Activated T-helper 1 cell treated with anti-CD3 and anti-CD28 coated beads, Interleukin-2, amount 50 U/mL, for 16 hours (primary cell): Measurements from ENCODE around the gene APOL2.
"Not testable (repeated sequence)": the region's sequence is repeated elsewhere in the genome, so short reads cannot be mapped to it uniquely, and the experiment has no call there.

Experiments
- DNase-seq, 2 donors: peaks; one replicate each; pipeline ENCODE4 v3.0.0-alpha.2; 2020; ENCODE audit warnings: low read depth in 1 of 2, low spot score in 1 of 2

Gene APOL2

DNA sequence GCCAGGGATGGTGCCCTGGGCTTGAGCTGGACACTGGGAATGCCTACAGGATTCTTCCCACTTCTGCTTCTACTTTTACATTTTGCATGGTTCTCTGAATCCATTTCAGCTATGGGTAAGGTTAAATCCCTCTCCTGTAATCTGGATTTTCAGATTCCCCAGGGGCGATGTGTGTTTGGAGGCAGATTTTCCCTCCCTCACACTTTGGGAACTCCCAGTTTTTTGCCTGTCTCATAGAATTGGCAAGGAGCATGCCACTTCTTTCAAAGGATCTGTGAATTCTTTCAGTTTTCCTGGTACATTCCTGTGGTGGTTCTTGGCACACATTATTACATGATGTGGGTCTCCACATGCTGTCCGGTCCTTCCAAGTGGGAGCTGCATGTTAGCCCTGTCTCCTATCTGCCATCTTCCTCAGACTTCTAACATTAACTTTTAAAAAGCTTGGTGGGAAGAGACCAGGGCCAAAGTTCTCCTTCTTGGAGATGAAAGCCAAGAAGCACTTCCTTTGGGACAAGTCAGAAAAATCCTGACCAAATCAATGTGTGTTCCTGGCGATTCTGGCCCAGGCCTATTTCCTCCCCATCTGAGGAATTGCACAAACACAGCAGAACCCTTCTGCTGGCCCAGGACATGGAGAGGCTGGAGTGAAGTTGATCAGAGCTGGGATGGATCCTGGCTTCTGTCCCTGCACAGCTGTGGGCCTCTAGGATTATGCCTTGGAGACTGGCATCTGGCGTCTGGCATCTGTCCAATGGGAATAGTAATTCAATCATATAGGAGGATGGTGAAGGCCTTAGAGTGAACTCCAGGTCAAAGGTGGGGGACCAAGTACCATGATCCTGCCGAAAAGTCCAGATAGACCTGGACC is 5.4 kb upstream of the APOL2 start:
- no peak for DNase-seq

DNA sequence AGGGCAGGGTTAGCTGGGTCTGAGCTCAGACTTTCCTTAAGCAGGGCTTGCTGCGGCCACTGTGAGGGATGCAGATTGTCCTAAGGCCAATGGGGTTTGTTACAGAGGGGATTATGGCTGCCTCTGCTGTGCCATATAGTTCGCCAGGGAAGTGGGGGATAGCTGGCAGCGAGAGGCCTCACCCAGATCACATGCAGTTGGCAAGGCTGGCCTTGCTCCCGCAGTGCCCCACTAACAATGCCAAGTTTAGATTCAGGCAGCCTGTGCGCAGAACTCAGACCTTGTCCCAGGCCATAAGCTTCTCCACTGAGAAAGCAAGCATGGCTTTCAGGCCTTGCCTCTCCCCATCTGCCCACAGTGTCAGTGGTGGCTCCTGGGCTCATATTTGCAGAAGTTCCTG is 4.7 kb upstream of the APOL2 start:
- no peak for DNase-seq

DNA sequence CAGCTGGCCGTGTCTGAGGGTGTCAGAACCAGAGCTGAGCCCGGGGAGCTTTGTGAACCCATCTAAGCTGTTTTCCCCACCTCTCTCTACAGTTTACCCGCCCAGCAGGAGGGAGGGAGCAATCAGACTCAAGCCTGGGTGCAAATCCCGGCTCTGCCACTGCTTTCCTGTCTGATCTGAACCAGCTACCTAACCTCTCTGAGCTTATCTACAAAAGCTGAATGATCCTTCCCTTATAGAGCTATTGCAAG is 252 bp downstream of the APOL2 start:
- DNase-seq, result no peak

DNA sequence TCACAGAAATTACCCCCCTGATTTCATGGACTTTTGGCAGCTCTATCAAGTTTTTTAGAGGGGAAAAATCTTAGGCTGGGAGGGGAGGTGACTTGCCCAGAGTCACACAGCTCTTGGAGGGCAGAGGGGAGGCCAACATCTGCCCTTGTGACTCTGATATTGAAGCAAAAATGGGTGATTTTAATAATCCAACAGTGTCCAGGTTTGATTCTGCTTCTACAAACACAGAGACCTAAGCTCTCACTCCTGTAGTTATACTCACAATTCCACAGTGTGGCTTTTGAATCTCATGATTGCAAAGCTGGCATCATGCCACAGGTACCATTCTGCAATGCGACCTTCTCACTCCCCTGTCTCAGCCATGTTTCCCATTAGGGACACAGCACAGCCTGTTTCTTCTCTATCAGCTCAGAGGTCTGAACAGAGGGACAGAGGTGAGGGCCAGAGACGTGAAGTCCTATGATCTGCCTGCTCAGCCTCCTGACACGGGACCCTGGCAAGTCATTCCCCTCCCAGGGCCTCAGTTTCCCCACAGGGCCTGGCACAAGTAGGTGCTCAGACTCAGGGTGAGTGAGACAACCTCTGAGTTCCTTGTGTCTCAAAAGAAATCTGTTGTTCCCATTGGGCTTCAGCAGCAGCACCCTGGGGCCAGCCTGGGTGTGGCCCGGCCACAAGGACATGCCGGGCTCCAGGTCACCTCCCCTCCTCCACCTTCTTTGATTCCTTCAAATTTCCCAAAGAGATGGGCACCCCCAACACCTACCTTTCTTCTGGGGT is 766 bp downstream of the APOL2 start:
- DNase-seq, result no peak

DNA sequence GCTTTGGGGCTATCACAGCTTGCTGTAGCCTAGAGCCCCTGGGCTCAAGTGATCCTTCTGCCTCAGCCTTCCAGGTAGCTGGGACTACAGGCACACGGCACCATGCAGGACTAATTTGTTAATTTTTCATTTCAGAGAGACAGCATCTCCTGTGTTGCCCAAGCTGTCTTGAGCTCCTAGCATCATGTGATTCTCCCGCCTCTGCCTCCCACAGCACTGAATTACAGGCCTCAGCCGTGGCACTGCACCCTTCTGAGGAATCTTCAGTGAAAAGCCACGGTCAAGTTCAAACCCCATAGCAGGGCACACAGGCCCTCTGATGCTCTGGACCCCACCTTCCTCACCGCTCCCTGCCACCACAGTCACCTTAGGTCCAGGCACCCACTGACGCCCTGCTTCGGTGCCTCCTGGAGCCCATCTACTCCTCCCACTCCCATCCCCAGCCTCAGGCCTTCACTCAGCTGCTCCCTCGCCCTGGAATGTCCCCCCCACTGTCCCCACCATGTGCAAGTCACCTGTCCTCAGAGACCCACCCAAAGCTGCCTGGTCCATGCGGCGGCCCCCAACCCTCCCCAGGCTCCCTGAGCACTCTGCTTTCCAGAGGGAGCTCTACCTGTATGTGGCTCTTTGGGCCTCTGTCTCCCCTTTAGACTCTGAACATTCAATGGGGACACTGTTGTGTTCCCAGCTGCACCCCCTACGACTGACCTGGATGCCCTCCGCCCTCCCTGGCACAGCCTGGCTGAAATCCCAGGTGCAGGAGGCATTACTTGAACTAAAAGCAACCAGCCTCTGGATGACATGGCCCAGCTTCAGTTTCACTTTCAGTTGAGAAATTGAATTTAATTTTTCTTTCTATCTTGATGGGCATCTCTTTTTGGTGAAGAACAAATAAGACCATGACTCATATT is 1.6 kb downstream of the APOL2 start:
- DNase-seq, result no peak

DNA sequence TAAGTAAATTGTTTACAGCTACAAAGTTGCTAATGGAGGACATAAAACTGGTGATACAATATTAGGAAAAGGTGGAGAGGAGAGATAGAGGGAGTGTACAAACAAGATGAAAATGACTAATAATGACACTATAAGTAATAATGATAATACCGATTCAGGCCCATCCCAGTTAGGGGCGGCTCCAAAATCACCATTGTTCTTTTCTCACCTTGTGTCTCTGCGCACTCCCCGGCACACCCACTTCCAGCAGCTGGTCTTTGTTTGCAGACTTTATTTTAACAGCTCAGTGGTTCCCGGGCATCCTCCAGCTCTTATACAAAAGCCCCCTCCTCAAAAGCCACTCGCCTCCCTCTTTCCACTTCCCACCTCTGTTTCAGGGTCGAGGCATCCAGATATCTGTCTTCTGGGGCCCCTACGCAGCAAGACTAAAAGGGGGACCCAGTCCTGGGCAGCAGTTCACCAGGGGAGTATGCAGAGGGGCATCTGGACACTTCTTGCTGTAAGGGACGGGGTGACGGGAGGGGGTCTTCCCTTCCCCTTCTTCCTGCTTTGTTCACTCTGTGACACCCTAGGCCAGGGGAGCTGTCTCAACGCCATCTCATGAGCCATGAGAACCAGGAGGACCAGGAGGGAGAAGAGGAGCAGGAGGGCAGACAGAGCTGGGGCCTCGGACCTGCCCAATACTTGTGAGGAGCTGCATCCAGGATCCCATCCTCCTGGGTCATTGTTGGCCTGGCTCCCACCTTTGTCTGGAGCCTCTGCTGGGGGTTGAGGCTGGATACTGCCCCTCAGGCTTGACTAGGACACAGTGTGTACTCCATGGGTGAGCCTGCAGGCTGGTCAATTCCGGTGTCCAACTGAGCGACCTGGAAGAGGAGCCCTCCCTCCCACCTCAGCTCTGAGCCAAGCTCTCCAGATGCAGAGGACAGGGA is 2.7 kb downstream of the APOL2 start:
- DNase-seq, result no peak

DNA sequence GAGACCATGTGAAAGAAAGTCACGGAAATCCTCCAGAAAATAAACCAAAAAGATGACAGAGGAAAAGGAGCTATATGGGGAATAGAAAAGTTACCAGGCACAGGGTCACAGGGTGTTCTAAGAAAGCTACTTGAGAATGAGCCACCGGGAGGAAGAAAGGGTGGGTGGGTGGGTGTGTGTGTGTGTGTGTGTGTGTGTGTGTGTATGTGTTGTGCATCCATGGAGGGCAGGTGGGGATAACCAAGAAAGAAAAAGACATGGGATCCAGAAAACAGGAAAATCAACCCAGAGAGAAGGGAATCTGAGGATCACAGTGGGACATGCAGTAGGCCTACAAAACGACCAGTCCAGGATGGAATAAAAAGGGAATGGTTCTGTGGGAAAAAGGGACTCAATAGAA is 3.7 kb downstream of the APOL2 start:
- no peak for DNase-seq

DNA sequence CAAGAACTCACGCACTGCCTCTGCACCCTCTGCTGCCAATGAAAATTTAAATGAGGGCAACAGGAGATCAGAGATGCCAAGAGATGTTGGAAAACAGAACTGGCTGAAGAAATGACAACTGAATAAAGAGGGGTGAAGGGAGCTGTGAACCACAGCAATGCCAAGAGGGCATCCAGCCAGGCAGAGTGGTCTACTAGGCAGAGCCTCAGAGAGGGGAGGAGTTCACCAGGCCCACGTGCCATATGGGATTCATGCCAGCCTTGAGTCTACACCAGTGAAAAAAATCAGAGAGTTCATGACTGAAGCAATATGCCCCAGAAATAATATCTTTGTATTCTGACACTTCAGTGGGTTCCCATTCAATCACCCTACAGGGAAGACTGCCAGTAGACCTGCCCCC is 4.4 kb downstream of the APOL2 start:
- DNase-seq, result no peak

DNA sequence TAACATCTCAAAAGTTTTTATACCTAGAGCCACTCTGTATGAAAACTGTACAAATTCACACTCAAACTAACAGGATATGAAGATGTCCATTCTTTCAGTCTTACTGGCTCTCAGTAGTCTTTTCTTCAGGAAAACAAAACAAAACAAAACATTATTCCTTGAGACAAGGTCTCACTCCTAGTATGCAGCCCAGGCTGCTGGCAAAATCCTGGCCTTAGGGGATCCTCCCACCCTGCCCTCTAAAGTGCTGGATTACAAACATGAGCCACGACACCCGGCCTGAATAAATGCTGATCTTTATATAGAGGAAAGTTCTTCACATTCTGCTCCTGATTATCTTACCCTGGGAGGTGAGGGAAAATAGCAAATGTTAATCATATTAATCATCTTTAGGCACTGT is 5.1 kb downstream of the APOL2 start:
- no peak for DNase-seq

DNA sequence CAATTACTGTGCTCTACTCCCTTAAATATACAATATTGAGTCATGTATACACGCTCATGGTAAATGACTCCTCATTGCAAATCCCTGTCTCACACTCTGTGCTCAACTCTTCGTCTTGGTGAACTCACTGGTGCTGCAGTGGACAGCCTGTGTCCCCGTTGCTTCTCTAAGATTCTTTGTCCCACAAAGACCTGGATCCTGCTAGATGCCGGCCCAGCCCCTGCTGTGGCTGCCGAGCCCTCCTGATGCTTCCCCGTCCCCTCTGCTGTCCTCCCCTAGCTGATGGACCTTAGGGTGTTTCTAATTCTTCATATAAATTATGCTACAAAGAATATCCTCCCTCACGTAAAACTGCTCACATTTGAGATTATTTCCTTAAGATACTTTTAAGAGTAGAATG is 5.5 kb downstream of the APOL2 start:
- no peak for DNase-seq

DNA sequence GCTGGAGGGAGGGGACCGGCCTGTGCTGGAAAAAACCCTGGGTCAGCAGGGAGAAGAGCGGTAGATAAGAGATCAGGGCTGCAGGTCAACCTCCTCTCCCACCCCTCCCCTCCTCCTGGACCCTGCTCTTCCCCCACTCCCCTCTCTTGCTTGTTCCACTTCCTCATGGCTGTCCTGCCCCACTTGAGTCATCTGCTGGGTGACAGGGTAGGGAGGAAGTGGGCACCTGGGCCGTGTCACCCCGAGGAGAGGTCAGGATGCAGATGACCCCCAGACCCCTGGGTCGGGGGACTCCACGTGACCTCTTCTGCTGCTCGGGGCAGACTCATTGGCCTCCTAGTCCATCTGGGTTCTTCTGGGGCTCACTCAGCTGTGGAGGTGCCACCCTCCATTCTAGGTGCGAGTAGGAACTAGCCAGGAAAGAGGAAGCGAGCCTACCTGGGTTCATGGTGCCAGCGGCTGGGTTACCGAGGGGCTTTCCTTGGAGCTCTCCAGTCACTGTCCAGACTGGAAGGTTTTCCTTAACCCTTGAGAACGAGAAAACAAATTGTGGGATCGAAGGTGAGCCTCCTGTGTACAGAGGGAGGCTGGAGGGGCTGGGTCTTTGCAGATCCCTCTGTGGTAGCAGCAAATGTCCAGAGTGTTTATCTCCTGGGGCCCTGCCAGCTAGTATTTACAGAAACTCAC is 6.5 kb downstream of the APOL2 start:
- no peak for DNase-seq

DNA sequence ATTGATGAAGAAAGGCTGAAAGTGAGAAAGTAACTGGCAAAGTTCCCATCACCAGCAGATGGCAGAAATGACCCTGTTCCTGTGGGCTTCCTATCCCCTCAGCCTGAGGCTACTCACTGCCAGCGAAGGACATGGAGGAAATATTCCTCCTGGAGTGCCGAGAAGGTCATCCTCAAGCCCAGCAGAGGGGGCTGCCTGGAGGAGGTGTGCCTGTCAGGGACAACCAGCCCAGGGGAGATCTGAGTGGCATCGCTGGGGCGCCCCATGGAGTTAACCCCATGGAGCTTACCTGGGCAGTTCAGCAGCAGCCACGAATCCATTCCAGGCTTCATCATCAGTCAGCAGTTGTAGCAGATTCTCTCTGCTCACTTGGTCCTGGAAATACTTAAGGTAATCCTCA is 8.3 kb downstream of the APOL2 start:
- not testable (repeated sequence) for DNase-seq

DNA sequence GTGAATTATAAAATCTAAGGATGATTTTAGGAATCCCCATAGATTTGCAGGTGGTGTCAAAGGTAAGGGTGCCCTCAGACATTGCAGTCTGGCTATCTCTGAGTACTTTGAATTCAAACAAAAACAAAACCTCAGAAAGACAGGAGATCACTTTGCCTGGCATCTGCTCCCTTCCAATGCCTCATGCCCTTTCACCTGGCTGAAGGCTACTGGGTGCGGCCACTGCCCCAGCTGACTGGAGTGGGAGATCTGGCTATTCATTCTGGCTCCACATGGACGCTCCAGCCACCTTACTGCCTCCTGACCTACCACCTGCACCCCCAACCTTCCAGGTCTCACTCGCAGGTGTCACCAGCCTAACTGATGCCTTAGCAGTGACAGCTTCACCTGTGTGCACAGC is 9.7 kb downstream of the APOL2 start:
- DNase-seq, result not testable (repeated sequence)

DNA sequence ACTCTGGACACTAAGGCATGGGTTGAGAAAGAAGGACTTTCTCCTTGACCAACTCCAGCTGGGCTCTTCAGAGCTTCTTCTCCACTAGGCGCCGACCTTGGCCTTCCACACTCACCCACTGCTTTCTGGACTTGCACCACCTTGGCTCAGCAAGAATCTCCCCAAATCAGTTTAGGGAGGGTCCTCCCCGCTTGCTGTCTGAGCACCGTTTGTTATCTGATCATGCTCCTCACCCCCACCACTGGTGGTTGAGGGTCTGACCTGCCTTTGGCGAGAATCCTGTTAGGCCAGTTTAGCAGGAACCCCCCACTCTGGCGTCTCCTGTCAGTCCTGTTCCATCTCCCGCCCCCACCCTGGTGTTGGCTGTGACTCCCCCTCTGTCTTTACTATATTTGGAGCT is 10.4 kb downstream of the APOL2 start:
- DNase-seq, result no peak

DNA sequence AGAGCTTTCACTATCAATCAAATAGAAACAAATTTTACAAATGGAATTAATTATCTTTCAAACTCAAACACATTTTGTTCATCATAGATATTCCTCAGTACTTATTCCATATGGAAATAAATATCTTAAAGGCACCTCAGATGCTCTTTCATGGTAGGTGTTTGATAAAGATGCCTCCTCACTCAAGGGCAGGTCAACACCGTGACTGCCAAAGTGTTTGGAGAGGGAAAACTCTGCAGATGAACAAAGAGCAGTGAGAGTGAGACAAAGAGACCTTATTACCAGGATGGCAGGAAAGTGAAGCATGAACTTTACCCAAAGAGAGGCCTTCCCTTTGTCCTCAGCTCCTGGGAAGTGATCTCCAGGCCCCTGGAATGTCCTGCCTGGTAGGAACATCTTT is 11.0 kb downstream of the APOL2 start:
- not testable (repeated sequence) for DNase-seq

DNA sequence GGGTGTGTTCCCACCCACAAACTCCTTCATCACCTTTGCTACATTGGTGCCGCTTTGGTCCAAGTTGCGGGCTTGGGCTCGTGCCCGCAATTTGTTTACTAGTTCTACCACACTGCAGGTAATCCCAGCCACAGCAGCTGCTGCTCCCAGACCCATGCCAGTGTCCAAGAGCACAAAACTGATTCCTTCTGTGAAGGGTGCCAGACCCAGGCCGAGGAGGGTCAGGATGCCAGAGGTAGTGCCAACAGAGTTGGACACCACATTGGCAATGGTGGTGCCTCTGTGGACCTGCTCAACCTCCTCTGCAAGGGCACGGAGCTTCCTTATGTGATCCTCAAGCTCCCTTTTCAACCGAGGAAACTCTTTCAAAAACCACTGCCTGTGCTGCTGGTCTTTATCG is 11.5 kb downstream of the APOL2 start:
- no peak for DNase-seq

DNA sequence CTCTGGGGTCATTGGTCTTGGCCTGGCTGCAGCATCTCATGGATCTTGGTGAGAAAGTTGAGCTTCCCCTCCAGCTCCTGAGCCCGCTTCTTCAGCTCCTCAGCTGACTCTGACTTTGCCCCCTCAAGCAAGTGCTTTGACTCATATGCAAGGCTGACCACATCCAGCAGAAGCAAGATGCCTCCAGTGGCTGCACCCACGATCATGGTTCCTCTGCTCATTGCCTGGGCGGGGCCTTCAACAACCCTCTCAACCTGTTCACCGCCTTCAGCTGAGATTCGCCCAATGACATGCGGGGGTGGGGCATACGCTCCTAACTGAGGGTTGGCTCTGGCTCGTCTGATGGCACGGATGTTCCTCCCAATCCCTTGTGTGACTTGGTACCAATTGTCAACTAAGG is 11.9 kb downstream of the APOL2 start:
- no peak for DNase-seq

DNA sequence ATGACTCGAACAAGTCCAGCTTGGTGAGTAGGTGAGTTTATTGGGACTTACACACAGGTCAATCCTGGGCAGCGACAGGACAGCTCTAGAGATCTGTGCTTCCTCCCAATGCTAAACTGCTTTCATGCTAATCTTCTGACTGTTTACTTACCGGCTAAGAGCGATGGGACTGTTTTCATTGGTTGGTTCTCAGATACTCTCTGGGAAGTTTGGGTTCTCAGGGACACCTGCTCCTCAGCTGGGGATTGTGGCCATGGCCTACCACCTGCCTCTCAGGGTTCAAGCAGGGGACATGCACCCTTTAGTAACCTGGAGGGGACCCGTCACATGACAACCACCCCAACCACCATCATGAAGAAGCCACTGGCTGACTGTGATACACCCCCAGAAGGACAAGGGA is 13.1 kb downstream of the APOL2 start:
- DNase-seq, result no peak

DNA sequence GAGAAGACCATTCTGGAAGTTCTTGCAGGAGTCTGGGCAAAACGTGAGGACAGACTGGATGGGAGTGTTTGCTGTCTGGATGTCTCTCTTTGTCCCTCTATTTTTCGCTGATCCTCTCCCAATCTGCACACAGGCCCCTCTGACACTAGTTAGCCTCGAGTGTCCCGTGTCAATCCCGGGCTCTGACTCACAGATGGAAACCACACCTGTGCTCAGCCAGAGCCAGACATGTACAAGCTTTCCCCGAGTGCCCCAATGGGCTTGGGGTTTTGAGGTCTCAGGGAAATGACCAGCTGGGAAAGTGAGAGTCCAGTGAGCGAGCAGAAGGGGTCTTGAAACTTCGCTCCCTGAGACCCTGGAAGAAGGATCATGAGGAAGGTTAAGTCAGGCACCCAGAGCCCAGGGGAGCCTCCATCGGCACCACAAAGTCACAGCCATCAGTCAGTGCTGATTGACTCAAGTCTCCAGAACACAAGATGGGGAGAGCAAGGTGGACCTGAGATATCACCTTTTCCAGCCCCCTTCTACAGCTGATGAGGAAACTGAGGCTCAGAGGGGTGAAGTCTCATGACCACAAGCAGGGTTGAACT is 13.9 kb downstream of the APOL2 start:
- no peak for DNase-seq

DNA sequence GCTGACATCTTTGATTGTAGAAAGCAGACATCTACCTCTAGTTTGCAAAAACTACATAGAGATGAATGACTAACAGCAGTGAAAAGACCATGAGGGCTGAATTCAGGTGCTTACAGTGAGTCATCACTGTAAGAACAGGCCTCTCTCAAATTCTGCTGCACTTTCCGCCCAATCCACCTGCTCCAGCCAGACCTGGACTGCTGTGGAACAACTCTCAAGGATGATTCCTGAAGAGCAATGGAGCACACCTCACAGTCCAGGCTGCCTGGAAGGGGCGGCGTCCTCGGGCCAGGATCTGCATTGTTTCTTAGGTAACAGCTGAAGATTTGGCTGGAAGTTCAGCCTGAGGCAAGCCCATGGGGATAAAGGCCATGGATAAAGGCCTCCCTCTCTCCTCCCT is 15.1 kb downstream of the APOL2 start:
- DNase-seq, result no peak
